ENCODE data around the gene HMGN4. TPM values are rescaled to one million over a fixed set of nuclear protein-coding genes. Genes with fewer than 3 reads are reported as not detected.

HMGN4 gene
- total and polyA plus RNA-seq, 9 of the 15 experiments (the other 6 are each of a cell fraction or from before 2014, with no cell fraction given), result 35.4 to 134 (median 94.1) TPM

- TF ChIP-seq RNF219 (CRISPR knock-in tag; IDR thresholded peaks at IDR 0.05), result no peak
- no peak for TF ChIP-seq HNRNPH1 (optimal IDR thresholded peaks at IDR 0.05; ENCODE audit: low read depth, low read length)
- TF ChIP-seq ZC3H8 (IDR thresholded peaks at IDR 0.05), result 0 out of 2 replicates have a peak, but pooled peaks have one; percentile 75
- no peak for TF ChIP-seq MLLT1 (IDR thresholded peaks at IDR 0.05)
Measured at GRCh38 chr6:26553635-26554446, 15.7 kb downstream of the HMGN4 start (continued).

- Histone ChIP-seq H4K20me1 (replicated peaks; ENCODE audit: control insufficient read depth, insufficient read depth, low read length) (no peaks in the 10 kb centered on the region; the same call in 1 of the 2 replicates), H3K27ac (ENCODE audit: extremely low read depth, low read depth, low read length) (peak overlapping the region; percentile 9; the same call in 2 of the 3 replicates), H3K9me1 (ENCODE audit: control insufficient read depth, insufficient read depth, low read length) (no peaks in the 10 kb centered on the region), H3K9me3 (replicated peaks; ENCODE audit: control insufficient read depth, insufficient read depth, low read depth, low read length) (no peaks in the 10 kb centered on the region), H2AFZ (ENCODE audit: low read depth, low read length) (peak overlapping the region; percentile 58), H3K4me1 (replicated peaks in 1 of 2; ENCODE audit: control insufficient read depth in 2 of 2, insufficient read depth in 2 of 2, low read length in 2 of 2) (peaks cover 5 to 20% of the 10 kb centered on the region in 2 experiments; a peak in 4 of 5 replicates), H3K27me3 (ENCODE audit: control insufficient read depth in 2 of 2, insufficient read depth in 2 of 2, low read length in 2 of 2) (no peaks in the 10 kb centered on the region), H3K36me3 (ENCODE audit: control insufficient read depth, insufficient read depth, low read length) (no peaks in the 10 kb centered on the region), H3K79me2 (ENCODE audit: control insufficient read depth, insufficient read depth, low read length) (no peaks in the 10 kb centered on the region), H3K9ac (ENCODE audit: insufficient read depth in 1 of 2, low read depth in 2 of 2, low read length in 2 of 2) (peak overlapping the region; percentile 67 to 84; a peak in 3 of 4 replicates), H3K4me3 (peak overlapping the region; percentile 51), H3K4me2 (ENCODE audit: insufficient read depth, low read length) (peak overlapping the region; percentile 87)
- no peak for DNase-seq (ENCODE audit: extremely low read depth in 1 of 4, low spot score in 3 of 4)
- 0% methylated on average over 1 of the region's 1 CpG for WGBS (ENCODE audit: insufficient coverage, low coverage, missing lambda C conversion rate)
- intact Hi-C loops (cut with micrococcal nuclease), result loop anchor here (1.0 to 10.0 kb wide), 6 partner anchors 32 to 1130 kb away; partner anchors contain the start of gene ZNF184
- BruUV-seq (replicated peaks), result no TSS peak
- no peak for ATAC-seq
- no peak for FAIRE-seq
- ChIA-PET POLR2A (interaction anchor here (0.6 to 6.8 kb wide), 12 partner anchors 9 to 468 kb away, joined by 3 to 70 read pairs (median 4); partner anchors contain the start of gene HMGN4), CTCF (ENCODE audit: low intra/inter-chr PET ratio) (no interaction called here)
- in situ Hi-C loops (cut with MboI), result loop anchor here (25.0 kb wide), 1 partner anchor 367 kb away; a partner anchor contains a TSS
- peak; percentile 39; the same call in 1 of the 2 replicates for TF ChIP-seq CEBPB (tag; IDR thresholded peaks at IDR 0.05)
- 0 out of 2 replicates have a peak, but pooled peaks have one; percentile 27 for TF ChIP-seq TRIM25 (IDR thresholded peaks at IDR 0.05; ENCODE audit: borderline replicate concordance)
- no peak for TF ChIP-seq ZNF431 (CRISPR knock-in tag; IDR thresholded peaks at IDR 0.05)
- TF ChIP-seq XRCC5 (IDR thresholded peaks at IDR 0.05; ENCODE audit: low read depth, low read length), result no peak
- no peak for TF ChIP-seq HMGN3 (IDR thresholded peaks at IDR 0.05; ENCODE audit: borderline replicate concordance, extremely low read depth, insufficient read length, low read depth, low read length)
- 0 out of 2 replicates have a peak, but pooled peaks have one; percentile 1 for TF ChIP-seq ZBTB49 (CRISPR knock-in tag; IDR thresholded peaks at IDR 0.05; ENCODE audit: borderline replicate concordance)
- TF ChIP-seq KAT7 (CRISPR knock-in tag; IDR thresholded peaks at IDR 0.05; ENCODE audit: borderline replicate concordance), result 0 out of 2 replicates have a peak, but pooled peaks have one; percentile 17
Measured at GRCh38 chr6:26554447-26554696, 16.2 kb downstream of the HMGN4 start.

All from K562 (cell line).